ENCODE results near the gene B3GALT6.

The B3GALT6 gene

GRCh38 chr1:1259951-1260600 lies 28.0 kb downstream of the B3GALT6 start:
- no peak for DNase-seq (ENCODE audit: extremely low read depth, low read depth)
- H3K4me3 ChIP-seq (replicated peaks; ENCODE audit: low read depth, low read length), result no peak overlapping the region
- no peak for TF ChIP-seq CTCF (IDR thresholded peaks at IDR 0.05; ENCODE audit: low read depth, low read length, missing control alignments)

GRCh38 chr1:1260843-1261560 lies 29.0 kb downstream of the B3GALT6 start:
- TF ChIP-seq CTCF (IDR thresholded peaks at IDR 0.05; ENCODE audit: low read depth, low read length, missing control alignments), result no peak
- no peak overlapping the region for H3K4me3 ChIP-seq (replicated peaks; ENCODE audit: low read depth, low read length)
- no peak for DNase-seq (ENCODE audit: extremely low read depth, low read depth)

- no peak for TF ChIP-seq CTCF (IDR thresholded peaks at IDR 0.05; ENCODE audit: low read depth, low read length, missing control alignments)
- no peak overlapping the region for H3K4me3 ChIP-seq (replicated peaks; ENCODE audit: low read depth, low read length)
- DNase-seq (ENCODE audit: extremely low read depth, low read depth), result no peak
Observed at GRCh38 chr1:1262071-1262470, 30.0 kb downstream of the B3GALT6 start.

- H3K4me3 ChIP-seq (replicated peaks; ENCODE audit: low read depth, low read length), result no peak overlapping the region
- no peak for DNase-seq (ENCODE audit: extremely low read depth, low read depth)
- TF ChIP-seq CTCF (IDR thresholded peaks at IDR 0.05; ENCODE audit: low read depth, low read length, missing control alignments), result no peak
Observed at GRCh38 chr1:1262758-1263157, 30.7 kb downstream of the B3GALT6 start.

GRCh38 chr1:1264026-1264425 lies 32.0 kb downstream of the B3GALT6 start:
- no peak for DNase-seq (ENCODE audit: extremely low read depth, low read depth)
- no peak overlapping the region for H3K4me3 ChIP-seq (replicated peaks; ENCODE audit: low read depth, low read length)
- TF ChIP-seq CTCF (IDR thresholded peaks at IDR 0.05; ENCODE audit: low read depth, low read length, missing control alignments), result no peak

- peak; percentile 62 for TF ChIP-seq CTCF (IDR thresholded peaks at IDR 0.05; ENCODE audit: low read depth, low read length, missing control alignments)
- DNase-seq (ENCODE audit: extremely low read depth, low read depth), result peak; percentile 97
- no peak overlapping the region for H3K4me3 ChIP-seq (replicated peaks; ENCODE audit: low read depth, low read length)
Observed at GRCh38 chr1:1264868-1265272, 32.8 kb downstream of the B3GALT6 start.

Data from HFF-Myc (cell line).